ENCODE results near the gene CYP51A1.
"Not testable (repeated sequence)": the region's sequence is repeated elsewhere in the genome, so short reads cannot be mapped to it uniquely, and the experiment has no call there.

CYP51A1 gene

DNA sequence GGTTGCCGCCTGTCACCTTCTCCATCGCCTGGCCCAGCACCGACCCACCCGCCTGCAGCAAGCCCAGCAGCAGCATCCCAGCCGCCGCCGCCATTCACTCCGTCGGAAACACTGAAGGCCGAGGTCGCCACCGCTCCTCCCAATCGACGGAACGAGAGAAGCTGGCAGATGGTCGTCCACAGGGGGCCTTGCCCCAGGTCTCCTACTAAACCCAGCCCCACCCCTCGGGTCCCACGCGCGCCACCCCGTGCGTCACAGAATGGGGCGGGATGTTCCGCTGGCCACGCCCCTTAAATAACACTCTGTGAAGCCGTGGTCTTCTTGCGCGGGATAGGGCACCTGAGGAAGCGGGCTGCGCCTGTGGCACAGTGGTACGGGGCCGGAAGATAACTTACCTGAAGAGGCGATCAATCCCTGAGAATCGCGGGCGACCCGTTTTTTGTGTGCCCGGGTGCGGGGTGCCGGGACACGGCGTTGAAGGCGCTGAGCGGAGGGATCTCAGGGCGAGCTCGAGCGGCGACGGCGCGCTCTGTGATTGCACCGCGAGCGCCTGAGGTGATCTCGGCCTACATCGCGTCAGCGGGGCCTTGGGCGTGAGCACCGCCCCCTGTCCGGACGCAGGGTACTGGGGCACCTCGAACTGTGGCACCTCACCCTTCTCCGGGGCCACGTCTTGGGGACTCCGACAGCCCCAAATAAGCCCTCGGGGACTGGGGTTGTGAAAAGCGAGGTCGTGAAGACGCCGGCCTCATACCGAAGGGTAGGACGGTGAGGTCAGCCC lies at the start of gene CYP51A1:
Gene CYP51A1 (minus strand): TSS at position 207 of the 781 bp plus-strand sequence. CDS start 113 bp downstream, at position 94.
- Histone ChIP-seq H3K27ac (ENCODE audit: low read length) (peak within 1 kb of the TSS; percentile 81), H3K4me3 (ENCODE audit: low read length) (peak within 1 kb of the TSS; percentile 86), H3K36me3 (ENCODE audit: control insufficient read depth, low read depth, low read length) (peaks cover 17% of the 10 kb centered on the region), H3K27me3 (ENCODE audit: control insufficient read depth, insufficient read depth, low read length) (no peaks in the 10 kb centered on the region), H3K9me3 (ENCODE audit: control insufficient read depth, low read depth, low read length) (no peaks in the 10 kb centered on the region), H3K9ac (ENCODE audit: low read length) (peak within 1 kb of the TSS; percentile 81), H3K4me1 (ENCODE audit: control insufficient read depth, low read depth, low read length) (peaks cover 12% of the 10 kb centered on the region)

DNA sequence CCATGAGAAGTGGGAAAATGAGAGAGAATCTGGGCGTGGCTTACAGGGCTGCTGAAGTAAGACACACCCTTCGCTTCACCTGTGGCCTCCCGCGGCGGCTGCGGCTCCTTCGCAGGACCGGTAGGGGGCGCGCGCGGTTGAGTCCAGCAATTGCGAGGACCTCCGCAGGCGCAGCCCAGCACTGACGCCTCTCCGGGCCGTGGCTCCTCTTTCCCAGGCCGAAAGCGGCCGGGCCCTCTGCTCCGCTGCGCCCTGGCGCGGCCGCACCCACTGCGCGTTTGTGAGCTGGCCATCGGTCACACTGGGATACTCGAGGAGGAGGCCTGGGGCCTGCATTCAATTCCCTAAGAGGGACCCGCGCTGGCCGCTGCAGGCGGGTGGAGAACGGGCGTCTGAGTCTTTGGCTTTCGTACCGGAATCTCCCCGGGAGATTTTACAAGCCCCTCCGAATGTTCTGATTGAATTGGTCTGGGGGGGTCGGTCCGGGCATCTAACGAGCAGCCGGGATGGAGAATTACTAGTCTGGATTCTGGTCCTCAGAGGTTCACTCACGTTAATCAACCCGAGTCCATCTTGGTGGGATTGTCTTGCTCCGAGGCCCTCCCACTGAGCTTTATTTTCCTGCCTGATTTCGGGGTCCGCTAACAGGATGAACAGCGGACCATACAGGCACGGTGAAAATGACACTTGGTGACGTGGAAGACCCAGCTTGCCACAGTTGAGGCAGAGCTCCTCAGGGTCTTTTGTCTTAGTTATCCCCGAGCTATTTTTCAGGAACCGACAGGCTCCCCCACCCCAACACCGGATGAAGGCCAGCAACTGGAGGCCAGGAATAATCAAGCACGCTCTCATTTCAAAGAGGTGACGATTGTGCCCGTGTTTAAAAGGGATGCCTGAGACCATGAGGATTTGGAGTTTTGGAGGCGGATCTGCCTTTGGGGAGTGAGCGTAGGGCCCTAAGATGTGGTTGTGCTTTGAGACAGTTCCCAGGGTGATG lies 44.9 kb upstream of the CYP51A1 start, which contains the start of gene LRRD1:
Gene LRRD1 (minus strand): TSS at position 215 of the 997 bp plus-strand sequence. CDS start 13,940 bp downstream, outside the sequence.
- no peaks in the 10 kb centered on the region for H3K36me3 ChIP-seq (ENCODE audit: control insufficient read depth, low read depth, low read length)
- H3K9me3 ChIP-seq (ENCODE audit: control insufficient read depth, low read depth, low read length), result no peaks in the 10 kb centered on the region
- H3K4me3 ChIP-seq (ENCODE audit: low read length), result peak within 1 kb of the TSS; percentile 44
- peaks cover 13% of the 10 kb centered on the region for H3K27me3 ChIP-seq (ENCODE audit: control insufficient read depth, insufficient read depth, low read length)
- no peak within 1 kb of the TSS for H3K9ac ChIP-seq (ENCODE audit: low read length)
- no peak within 1 kb of the TSS for H3K27ac ChIP-seq (ENCODE audit: low read length)
- H3K4me1 ChIP-seq (ENCODE audit: control insufficient read depth, low read depth, low read length), result no peaks in the 10 kb centered on the region

DNA sequence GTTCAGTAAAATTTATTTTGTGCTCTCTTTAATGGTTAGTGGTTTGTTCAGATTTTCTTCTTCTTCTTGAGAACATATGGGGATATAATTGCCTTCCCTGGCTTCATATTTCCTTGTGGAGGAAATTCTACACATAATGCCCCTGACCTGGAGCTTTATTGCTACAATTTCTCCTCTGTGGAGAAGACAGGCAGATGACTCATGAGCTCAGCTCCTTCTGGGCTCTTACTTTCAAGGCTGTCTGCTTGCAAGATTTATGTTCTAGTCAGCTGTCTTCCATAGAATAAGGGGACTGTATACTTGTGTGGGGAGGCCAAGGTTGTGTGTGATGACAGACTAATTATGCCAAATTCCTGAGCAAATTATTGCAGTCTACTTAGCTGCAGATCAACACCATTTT lies 43.1 kb upstream of the CYP51A1 start:
- no peak overlapping the region for H3K27ac ChIP-seq (ENCODE audit: low read length)

DNA sequence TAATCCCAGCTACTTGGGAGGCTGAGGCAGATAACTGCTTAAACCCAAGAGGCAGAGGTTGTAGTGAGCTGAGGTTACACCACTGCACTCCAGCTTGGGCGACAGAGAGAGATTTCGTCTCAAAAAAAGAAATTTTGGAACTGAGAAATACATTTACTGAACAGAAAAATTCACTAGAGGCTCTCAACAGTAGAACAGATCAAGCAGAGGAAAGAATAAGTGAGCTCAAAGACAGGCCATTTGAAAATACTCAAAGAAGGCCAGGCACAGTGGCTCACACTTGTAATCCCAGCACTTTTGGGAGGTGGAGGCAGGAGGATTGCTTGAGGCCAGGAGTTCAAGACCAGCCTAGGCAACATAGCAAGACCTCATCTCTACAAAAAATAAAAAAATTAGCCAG lies 35.3 kb upstream of the CYP51A1 start:
- H3K27ac ChIP-seq (ENCODE audit: low read length); H3K4me1 ChIP-seq (ENCODE audit: control insufficient read depth, low read depth, low read length); H3K9ac ChIP-seq (ENCODE audit: low read length); H3K4me3 ChIP-seq (ENCODE audit: low read length); H3K27me3 ChIP-seq (ENCODE audit: control insufficient read depth, insufficient read depth, low read length); H3K36me3 ChIP-seq (ENCODE audit: control insufficient read depth, low read depth, low read length); H3K9me3 ChIP-seq (ENCODE audit: control insufficient read depth, low read depth, low read length): not testable (repeated sequence)

More for the DNA sequence above, 43.1 kb upstream of the CYP51A1 start:
- Histone ChIP-seq H3K4me1 (ENCODE audit: control insufficient read depth, low read depth, low read length) (no peaks in the 10 kb centered on the region), H3K27me3 (ENCODE audit: control insufficient read depth, insufficient read depth, low read length) (peaks cover 13% of the 10 kb centered on the region), H3K9me3 (ENCODE audit: control insufficient read depth, low read depth, low read length) (no peaks in the 10 kb centered on the region), H3K9ac (ENCODE audit: low read length) (no peak overlapping the region), H3K36me3 (ENCODE audit: control insufficient read depth, low read depth, low read length) (no peaks in the 10 kb centered on the region), H3K4me3 (ENCODE audit: low read length) (no peak overlapping the region)

DNA sequence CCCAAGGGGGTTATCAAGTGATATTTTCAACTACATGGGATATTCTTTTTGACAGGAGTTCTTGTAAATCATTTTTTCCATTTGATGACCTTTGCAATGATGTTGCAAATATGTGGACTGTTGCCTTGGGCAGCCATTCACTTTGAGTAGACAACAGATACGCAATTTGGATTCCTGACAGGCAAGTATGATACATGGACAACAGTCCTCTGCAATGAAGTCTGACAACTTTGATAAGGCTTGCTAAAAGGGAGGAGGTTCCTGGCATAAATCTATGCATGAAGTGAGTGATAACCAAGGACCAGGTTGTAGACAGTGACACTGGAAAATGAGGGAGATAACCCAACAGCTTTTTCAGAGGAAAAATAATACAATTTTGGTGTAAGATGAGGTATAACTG lies 27.0 kb upstream of the CYP51A1 start:
- no peak overlapping the region for H3K27ac ChIP-seq (ENCODE audit: low read length)
- H3K4me3 ChIP-seq (ENCODE audit: low read length), result no peak overlapping the region
- no peaks in the 10 kb centered on the region for H3K9me3 ChIP-seq (ENCODE audit: control insufficient read depth, low read depth, low read length)
- H3K27me3 ChIP-seq (ENCODE audit: control insufficient read depth, insufficient read depth, low read length), result no peaks in the 10 kb centered on the region
- no peaks in the 10 kb centered on the region for H3K4me1 ChIP-seq (ENCODE audit: control insufficient read depth, low read depth, low read length)
- no peaks in the 10 kb centered on the region for H3K36me3 ChIP-seq (ENCODE audit: control insufficient read depth, low read depth, low read length)
- no peak overlapping the region for H3K9ac ChIP-seq (ENCODE audit: low read length)

DNA sequence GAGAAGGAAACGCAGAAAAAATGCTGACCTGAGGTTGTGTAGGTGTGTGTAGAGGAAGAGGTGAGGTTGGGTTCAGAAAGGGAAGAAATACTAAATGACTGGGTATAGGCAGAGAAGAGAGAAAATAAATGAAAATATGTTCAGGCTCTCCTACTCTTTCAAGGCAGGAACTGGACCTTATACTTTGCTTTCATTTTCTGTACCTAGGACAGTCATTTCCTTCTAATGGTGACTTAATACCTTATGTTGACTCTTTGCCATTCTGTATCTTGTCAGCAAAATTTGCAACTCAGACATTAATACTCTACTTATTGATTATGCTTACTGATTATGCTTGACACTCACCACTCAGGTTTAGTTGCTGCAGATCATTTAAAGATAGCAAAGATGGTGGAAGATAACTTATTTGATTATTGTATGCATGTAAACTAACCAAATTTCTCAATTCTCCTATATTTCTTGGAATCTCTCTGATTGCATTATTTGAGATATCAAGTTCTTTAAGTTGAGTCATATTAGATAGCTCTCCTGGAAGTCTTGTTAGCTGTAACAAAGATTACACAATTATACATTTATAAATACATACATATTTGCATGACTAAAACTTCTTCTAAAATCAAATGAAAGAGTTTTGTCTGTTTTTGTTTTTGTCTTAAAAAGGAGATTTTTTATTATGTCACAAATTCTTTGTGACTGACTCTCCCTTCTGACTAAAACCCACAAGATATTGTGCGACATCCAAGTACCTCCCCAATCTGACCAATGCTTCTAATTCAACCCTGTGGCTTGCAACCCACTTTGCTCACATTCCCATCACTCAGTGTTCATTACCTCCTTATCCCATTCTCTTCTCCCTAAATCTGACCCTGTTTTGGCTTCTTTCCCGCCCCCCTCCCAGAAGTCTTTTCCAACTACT lies 24.6 kb upstream of the CYP51A1 start:
- no peak overlapping the region for H3K27ac ChIP-seq (ENCODE audit: low read length)
- no peaks in the 10 kb centered on the region for H3K27me3 ChIP-seq (ENCODE audit: control insufficient read depth, insufficient read depth, low read length)
- no peaks in the 10 kb centered on the region for H3K36me3 ChIP-seq (ENCODE audit: control insufficient read depth, low read depth, low read length)
- H3K9me3 ChIP-seq (ENCODE audit: control insufficient read depth, low read depth, low read length), result no peaks in the 10 kb centered on the region
- no peak overlapping the region for H3K9ac ChIP-seq (ENCODE audit: low read length)
- no peaks in the 10 kb centered on the region for H3K4me1 ChIP-seq (ENCODE audit: control insufficient read depth, low read depth, low read length)
- no peak overlapping the region for H3K4me3 ChIP-seq (ENCODE audit: low read length)

DNA sequence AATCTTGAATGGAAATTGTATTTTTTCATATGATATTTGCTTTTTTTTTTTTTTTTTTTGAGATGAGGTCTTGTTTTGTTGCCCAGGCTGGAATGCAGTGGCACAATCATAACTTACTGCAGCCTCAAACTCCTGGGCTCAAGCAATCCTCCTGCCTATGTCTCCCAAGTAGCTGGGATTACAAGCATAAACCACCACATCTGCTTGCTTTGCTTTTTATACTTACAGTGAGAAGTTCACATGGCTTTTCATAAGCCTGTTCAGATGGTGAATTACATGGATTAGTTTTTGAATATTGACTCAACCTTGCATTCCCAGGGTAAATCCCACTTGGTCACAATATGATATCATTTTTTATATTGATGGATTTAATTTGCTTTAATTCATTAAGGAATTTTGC lies 22.7 kb upstream of the CYP51A1 start:
- H3K27ac ChIP-seq (ENCODE audit: low read length), result no peak overlapping the region
- no peaks in the 10 kb centered on the region for H3K36me3 ChIP-seq (ENCODE audit: control insufficient read depth, low read depth, low read length)
- no peaks in the 10 kb centered on the region for H3K27me3 ChIP-seq (ENCODE audit: control insufficient read depth, insufficient read depth, low read length)
- H3K9me3 ChIP-seq (ENCODE audit: control insufficient read depth, low read depth, low read length), result no peaks in the 10 kb centered on the region
- H3K4me3 ChIP-seq (ENCODE audit: low read length), result no peak overlapping the region
- H3K9ac ChIP-seq (ENCODE audit: low read length), result no peak overlapping the region
- H3K4me1 ChIP-seq (ENCODE audit: control insufficient read depth, low read depth, low read length), result no peaks in the 10 kb centered on the region

DNA sequence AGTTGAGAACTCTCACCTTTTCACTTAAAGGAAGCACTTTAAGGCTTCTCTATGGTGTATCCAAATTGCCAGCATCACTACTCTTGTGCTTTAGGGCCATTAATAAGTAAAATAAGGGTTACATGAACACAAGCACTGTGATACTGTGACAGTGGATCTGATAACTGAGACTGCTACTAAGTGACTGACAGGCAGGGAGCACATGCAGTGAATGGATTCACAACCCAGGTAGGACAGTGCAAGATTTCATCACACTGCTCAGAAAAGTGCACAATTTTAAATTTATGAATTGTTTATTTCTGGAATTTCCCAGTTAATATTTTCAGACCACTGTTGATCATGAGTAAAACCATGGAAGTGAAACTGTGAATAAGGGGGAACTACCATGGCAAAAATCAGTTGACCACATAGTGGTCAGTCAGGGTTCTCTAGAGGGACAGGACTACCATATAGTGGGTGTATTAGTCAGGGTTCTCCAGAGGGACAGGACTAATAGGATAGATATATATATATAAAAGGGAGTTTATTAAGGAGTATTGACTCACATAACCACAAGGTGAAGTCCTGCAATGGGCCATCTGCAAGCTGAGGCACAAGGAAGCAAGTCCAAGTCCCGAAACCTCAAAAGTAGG lies 20.9 kb upstream of the CYP51A1 start:
- Histone ChIP-seq H3K36me3 (ENCODE audit: control insufficient read depth, low read depth, low read length) (no peaks in the 10 kb centered on the region), H3K27ac (ENCODE audit: low read length) (no peak overlapping the region), H3K9ac (ENCODE audit: low read length) (no peak overlapping the region), H3K9me3 (ENCODE audit: control insufficient read depth, low read depth, low read length) (no peaks in the 10 kb centered on the region), H3K4me3 (ENCODE audit: low read length) (no peak overlapping the region), H3K27me3 (ENCODE audit: control insufficient read depth, insufficient read depth, low read length) (no peaks in the 10 kb centered on the region), H3K4me1 (ENCODE audit: control insufficient read depth, low read depth, low read length) (no peaks in the 10 kb centered on the region)

DNA sequence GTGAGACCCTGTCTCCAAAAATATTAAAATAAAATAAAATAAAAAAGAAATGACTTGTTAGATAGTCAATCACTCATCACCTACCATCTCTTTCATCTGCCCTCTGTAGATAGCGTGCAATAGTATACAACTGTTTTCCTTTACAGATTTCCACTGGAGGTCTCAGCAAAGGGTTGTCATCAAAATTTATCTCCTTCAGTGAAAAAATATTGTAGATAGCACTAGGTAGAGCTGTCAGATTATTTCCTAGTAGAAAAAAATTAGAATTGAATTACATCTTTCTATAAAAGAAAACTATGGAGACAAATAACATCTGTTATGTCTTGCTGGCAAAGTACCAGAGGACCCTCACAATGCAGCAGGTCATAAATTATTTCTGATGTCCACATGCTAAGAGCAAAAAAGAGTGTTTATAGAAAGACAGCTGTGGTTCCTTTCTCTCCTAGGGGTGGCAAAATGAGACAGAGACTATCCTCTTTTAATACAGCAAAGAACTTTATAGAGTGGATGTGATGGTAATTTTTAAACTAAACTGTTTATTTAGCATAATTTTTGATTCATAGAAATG lies 16.3 kb upstream of the CYP51A1 start:
- no peaks in the 10 kb centered on the region for H3K9me3 ChIP-seq (ENCODE audit: control insufficient read depth, low read depth, low read length)
- no peak overlapping the region for H3K27ac ChIP-seq (ENCODE audit: low read length)
- no peak overlapping the region for H3K4me3 ChIP-seq (ENCODE audit: low read length)
- no peaks in the 10 kb centered on the region for H3K4me1 ChIP-seq (ENCODE audit: control insufficient read depth, low read depth, low read length)
- no peaks in the 10 kb centered on the region for H3K27me3 ChIP-seq (ENCODE audit: control insufficient read depth, insufficient read depth, low read length)
- no peak overlapping the region for H3K9ac ChIP-seq (ENCODE audit: low read length)
- no peaks in the 10 kb centered on the region for H3K36me3 ChIP-seq (ENCODE audit: control insufficient read depth, low read depth, low read length)

DNA sequence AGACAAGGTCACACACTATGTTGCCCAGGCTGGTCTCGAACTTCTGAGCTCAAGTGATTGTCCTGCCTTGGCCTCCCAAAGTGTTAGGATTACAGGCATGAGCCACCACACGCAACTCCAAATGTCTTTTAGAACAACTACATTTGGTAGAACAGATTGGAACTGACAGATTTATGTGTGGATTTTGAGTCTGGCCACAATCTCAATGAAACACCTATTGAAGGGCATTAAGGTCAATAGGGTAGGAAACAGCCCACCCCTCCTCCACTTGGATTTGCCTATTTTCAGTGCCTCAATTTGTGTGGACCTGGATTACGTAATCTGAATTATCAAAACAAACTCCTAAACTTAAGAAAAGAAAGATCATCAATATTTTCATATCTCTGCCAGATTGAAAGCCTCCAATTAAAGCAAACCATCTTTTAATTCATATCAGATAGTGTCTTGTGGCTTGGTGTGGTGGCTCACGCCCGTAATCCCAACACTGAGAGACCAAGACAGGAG lies 15.5 kb upstream of the CYP51A1 start:
- Histone ChIP-seq H3K4me3 (ENCODE audit: low read length) (no peak overlapping the region), H3K27ac (ENCODE audit: low read length) (no peak overlapping the region), H3K4me1 (ENCODE audit: control insufficient read depth, low read depth, low read length) (no peaks in the 10 kb centered on the region), H3K9me3 (ENCODE audit: control insufficient read depth, low read depth, low read length) (no peaks in the 10 kb centered on the region), H3K36me3 (ENCODE audit: control insufficient read depth, low read depth, low read length) (no peaks in the 10 kb centered on the region), H3K27me3 (ENCODE audit: control insufficient read depth, insufficient read depth, low read length) (no peaks in the 10 kb centered on the region), H3K9ac (ENCODE audit: low read length) (no peak overlapping the region)
